Hematopoietic multipotent progenitor cell (in vitro differentiated cells): Measurements from ENCODE around the gene PI4KA. TPM values are rescaled to one million over a fixed set of nuclear protein-coding genes. Genes with fewer than 3 reads are reported as not detected.

ENCODE experiments used
- total RNA-seq: library from RNA; depleted of rRNA; stranded (reverse); fragments of >200 nt; gene quantifications from one replicate; pipeline ENCODE4 v1.2.3, GENCODE V29; 2012

PI4KA gene
- total RNA-seq, 1 donor: 108 TPM

Other genes with a start within 250 kb of the PI4KA start
- not detected for gene SERPIND1, start 84.7 kb downstream of the PI4KA start, total RNA-seq
- 12.7 TPM for gene SNAP29, start 196 bp upstream of the PI4KA start, total RNA-seq
- 36.9 TPM for gene CRKL, start 58.6 kb upstream of the PI4KA start, total RNA-seq
- 1.6 TPM for gene AIFM3, start 108.4 kb upstream of the PI4KA start, total RNA-seq
- gene LZTR1, start 123.5 kb upstream of the PI4KA start, total RNA-seq: 72.2 TPM
- gene THAP7, start 143.3 kb upstream of the PI4KA start, total RNA-seq: 40.9 TPM
- gene P2RX6, start 156.4 kb upstream of the PI4KA start, total RNA-seq: 0.54 TPM
- 0.81 TPM for gene SLC7A4, start 173.8 kb upstream of the PI4KA start, total RNA-seq
- gene LRRC74B, start 187.1 kb upstream of the PI4KA start, total RNA-seq: under 0.01 TPM